ENCODE data around the gene HUS1B.
"Not testable (repeated sequence)": the region's sequence is repeated elsewhere in the genome, so short reads cannot be mapped to it uniquely, and the experiment has no call there.

The HUS1B gene

DNA sequence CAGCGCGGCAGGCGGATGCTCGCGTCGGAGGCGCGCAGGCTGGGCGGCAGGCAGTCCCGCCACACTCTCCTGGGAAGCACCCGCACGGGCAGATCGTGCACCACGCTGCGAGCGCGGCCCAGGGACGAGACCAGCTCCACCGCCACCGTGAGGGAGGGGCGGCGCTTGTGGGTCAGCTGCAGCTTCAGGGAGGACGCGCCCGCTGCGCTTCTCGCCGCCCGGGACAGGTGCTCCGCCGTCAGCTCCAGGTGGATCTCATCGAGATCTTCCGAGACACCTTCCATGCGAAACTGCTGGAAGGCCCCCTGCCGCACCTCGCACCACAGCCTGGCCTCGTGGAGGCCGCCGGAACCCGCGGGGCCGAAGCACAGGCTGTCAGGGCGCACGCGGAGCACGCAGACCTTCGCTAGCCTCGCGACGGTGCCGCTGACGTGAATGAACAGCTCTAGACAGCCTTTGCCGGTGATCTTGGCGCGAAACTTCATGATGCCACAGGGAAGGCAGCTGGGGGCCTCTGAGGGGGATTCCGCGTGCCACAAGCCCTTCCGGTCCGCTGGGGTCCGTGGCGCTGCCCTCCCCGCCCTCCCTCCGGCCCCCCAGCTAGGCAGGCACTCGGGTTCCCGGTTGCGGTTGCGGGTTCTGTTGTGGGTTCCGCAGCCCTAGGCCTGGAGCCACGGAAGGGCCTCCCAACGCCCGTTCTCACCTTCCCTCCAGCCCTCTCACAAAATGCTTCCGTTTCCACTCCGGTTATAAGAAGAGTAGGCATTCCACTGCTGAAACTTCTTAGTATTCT lies at the start of gene HUS1B:
TSS of gene HUS1B (minus strand) at position 641 of the 793 bp plus-strand sequence. CDS start at position 485, 156 bp downstream.
- DNase-seq: no peak

DNA sequence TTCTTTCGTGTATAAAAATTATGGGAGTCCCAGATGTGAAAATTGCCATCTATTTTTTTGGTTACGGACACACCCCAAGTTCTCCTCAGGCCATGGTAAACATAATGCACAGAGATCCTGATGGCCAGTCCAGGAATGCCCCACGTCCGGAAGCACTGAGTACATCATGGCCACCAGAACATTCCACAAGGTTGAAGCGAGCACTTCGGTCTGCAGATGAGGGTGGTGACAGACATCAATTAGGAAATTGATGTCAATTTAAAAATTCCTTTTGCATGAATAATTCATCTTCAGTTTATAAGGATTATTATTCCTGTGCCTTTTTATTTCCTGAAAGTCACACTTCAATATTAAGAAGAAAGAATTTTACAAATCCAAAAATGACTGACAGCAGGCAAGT lies 49.2 kb upstream of the HUS1B start:
- no peak for DNase-seq

DNA sequence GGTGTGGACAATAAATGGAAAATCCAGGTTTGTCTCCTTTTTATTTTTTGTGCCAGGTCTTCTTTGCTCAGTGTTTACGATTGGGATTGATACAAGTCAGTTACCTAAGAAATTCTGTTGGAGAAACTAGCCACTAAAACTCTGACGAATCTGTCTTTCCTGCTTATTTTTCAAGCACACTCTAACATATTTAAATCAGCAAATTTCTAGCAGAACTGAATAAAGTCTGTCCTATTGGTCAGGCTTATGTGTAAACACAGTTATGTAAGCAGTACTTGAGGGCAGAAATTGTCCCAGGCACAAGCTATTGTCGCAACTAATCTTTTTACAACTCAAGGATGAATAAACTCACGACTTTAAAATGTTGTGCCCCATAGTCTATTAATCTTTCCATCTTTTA lies 48.1 kb upstream of the HUS1B start:
- DNase-seq: peak in 1 of 2 experiments; percentile 25

DNA sequence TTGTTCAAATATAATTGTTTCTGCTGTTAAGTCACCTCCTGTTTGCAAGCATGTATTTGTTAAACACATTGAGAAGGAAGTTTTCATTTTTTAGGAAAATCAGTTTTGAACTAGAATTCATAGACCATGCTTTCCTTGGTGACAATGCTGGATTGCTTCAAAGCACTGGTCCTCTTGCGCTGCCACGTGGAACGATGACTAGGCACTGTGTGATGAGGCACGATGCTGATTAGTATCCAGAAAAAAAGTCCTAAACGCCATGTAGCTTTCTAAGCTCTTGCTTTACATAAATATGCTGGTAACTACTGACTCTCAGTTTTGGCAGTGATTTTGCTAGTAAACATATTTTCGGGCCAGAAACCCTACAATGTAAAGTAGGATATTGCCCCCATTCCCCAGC lies 47.1 kb upstream of the HUS1B start:
- peak in 1 of 2 experiments; percentile 11 for DNase-seq

GRCh38 chr6:703552-703951 lies 46.7 kb upstream of the HUS1B start:
- no peak for DNase-seq

DNA sequence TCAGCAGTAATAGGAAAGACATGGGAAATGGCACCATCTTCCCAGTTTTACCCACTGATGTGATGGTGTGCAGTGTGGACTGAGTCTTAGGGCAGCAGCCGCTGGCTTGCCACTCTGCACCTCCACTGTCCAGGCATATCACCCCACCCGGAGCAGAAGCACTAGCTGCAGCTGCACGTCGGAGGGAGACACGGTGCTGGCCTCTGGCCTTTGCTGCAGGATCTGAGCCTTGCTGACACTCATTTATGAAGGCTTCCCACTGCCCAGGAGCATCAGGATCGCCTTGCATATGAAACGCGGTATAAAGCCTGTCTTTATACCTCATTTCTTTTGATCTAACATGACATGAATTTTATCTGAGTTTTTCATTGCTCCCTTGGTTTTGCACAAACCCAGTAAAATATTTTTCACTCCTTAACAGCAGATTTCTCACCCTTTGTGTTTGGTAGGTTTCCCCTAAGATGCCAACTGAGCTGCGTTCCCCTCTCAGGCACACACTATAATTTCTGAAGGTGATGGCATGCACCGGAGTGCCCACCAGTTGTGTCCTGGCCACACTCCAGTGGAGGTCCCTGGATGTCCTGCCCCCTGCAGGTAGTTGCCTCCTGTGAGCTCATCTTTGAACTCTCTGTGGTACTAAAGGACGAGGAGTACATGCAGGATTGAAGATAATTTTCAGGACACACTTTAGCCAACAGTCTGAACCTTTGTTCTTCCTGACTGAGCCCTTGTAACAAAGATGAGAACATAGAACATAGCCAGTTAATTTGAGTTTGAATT lies 45.0 kb upstream of the HUS1B start:
- DNase-seq: no peak

GRCh38 chr6:701215-701614 lies 44.3 kb upstream of the HUS1B start:
- no peak for DNase-seq

DNA sequence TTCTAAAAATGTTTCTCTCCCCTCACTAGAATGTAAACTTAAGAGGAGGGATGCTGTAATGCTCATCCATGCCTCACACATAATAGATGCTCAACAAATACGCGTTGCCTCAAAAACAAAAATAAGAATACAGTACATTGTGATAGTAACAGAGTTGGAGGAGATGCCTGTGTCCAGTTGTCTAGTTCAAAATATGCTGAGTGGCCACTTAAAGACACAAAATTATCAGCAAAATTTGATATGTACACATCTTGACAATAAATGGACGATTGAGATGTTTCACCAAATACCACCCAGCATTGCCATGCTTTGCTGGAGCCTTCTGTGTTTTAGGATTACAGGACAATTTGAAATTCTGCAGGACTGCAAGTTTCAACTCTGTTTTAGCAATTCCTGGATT lies 43.6 kb upstream of the HUS1B start:
- no peak for DNase-seq

DNA sequence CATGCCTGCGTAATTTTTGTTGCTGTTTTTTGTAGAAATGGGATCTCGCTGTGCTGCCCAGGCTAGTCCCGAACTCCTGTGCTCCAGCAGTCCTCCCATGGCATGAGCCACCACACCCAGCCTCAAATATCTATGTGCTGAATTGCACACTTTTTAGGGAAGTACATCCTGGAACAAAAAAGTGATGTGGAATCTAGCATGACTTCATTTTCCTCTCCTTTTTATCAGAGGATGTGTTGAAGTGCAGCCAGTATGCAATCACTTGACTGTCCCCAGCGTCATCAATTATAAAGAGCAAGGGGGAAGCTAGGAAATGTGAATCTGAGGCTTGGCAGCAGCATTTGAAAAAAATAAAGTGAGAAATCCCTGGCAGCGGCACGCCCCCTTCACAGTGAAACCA lies 42.4 kb upstream of the HUS1B start:
- no peak for DNase-seq

DNA sequence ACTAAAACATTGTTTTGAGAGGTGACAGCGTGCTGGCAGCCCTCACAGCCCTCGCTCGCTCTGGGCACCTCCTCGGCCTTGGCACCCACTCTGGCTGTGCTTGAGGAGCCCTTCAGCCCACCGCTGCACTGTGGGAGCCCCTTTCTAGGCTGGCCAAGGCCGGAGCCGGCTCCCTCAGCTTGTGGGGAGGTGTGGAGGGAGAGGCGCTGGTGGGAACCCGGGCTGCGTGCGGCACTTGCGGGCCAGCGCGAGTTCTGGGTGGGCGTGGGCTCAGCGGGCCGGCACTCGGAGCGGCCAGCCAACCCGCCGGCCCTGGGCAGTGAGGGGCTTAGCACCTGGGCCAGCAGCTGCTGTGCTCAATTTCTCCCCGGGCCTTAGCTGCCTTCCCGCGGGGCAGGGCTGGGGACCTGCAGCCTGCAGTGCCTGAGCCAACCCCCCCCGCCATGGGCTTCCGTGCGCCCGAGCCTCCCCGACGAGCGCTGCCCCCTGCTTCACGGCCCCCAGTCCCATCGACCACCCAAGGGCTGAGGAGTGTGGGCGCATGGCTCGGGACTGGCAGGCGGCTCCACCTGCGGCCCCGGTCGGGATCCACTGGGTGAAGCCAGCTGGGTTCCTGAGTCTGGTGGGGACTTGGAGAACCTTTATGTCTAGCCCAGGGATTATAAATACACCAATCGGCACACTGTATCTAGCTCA lies 37.7 kb upstream of the HUS1B start:
- not testable (repeated sequence) for DNase-seq

GRCh38 chr6:693723-694009 lies 36.8 kb upstream of the HUS1B start:
- no peak for DNase-seq

GRCh38 chr6:692858-693722 lies 36.2 kb upstream of the HUS1B start, which contains the start of gene EXOC2:
TSS of gene EXOC2 (minus strand) at chr6:693139. CDS start at chr6:637818, 55,321 bp downstream.
- peak; percentile 63 to 74 for DNase-seq

GRCh38 chr6:692356-692851 lies 35.5 kb upstream of the HUS1B start:
- peak in 1 of 2 experiments; percentile 18 for DNase-seq

- no peak for DNase-seq
Measured at GRCh38 chr6:689223-689622, 32.3 kb upstream of the HUS1B start.

DNA sequence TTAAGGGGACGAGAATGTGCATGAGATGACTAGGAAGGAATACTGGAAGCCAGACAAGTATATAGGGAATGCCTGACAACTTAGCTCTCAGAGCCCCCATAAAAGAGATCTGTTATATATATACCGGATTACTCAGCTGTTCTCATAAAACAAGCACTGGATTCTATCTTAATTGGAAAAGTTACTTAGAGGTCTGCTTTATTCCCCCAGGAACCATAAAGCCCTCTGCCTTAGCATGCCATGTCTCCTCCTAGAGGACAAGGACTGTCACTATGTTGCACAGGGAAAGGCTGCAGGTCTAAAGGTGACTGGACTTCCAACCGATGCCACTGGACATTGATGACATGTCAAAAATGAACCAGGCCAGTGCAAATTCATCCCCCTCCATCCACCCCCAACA lies 29.6 kb upstream of the HUS1B start:
- no peak for DNase-seq

- DNase-seq: no peak
Measured at GRCh38 chr6:684831-685636, 28.1 kb upstream of the HUS1B start.

DNA sequence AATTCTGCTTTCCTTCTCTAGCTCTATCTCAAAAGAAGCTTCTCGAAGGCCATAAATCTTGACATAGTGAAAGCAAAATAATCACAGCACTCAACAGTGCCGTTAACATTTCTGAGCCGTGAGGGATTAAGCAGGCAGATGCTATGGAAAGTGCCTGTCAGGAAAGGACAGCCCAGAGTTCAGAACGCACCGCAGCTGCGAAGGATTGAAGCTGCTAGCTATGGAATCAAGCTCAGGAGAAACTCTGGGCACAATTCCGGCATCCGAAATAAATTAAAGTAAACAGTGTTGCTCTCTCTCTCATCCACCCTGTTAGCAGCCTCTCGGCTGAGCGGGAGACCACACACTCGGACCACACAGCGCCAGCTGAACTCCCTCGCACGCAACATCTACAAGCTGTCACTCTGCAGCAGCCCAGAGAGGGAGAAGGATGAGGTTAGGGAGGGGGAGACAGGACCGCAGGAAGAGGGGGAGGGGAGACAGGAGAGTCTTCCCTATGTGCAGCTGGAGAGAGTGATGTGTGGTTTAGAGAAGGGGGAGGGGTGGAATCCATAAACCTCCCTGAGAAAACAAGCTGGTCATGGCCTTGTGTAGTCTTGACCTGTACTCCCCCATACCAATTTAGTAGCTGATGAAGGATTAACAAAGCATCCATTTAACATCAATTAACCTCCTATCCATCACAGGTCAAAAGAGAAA lies 27.0 kb upstream of the HUS1B start:
- no peak for DNase-seq

DNA sequence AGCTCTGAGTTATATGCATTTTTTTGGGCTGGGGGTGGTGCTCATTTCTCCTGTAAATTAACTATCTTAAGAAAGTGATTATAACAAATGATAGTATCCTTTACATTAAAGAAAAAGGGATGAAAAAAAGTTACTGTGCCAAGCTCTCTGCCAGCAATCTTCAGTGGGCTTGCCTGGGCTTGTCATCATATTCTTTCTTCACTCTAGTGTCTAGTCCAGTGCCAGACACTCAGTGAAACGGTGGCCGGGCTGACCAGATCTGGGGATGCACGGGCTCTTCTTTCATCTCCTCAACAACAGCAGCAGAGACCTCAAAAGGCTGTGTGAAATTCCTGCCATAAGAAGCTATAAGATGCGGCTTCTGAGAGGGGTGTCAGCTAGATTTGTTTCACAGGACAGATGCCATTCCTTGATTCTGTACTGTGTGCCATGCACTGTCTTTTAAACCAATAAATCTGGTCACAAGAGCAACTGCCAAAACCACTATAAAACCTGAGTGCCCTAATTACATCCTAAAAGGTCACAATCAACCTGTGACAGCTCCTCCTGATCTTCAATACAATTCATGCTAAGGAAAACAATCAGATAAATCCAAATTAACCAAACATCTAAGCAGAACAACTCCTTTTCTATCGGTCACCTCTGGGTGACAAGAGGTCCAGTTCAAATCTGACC lies 23.9 kb upstream of the HUS1B start:
- DNase-seq: no peak

DNA sequence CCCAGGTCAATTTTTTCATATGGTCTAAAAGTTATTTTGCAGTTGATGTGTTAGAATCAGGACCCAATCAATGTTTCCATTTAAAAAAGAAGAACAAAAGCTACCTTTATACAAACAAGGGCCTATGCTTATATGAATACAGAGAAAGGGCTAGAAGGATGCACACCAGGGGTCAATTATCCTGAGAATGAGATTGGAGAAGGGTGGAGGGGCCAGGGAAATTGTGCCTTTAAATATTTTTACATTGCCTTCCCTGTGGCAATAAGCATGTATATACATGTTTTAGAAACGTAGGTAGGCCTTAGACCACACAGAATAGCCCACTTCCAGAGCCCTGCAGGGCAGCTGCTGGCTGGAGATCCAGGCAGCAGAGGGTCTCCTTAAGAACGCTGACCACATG lies 23.4 kb upstream of the HUS1B start:
- DNase-seq: no peak

DNA sequence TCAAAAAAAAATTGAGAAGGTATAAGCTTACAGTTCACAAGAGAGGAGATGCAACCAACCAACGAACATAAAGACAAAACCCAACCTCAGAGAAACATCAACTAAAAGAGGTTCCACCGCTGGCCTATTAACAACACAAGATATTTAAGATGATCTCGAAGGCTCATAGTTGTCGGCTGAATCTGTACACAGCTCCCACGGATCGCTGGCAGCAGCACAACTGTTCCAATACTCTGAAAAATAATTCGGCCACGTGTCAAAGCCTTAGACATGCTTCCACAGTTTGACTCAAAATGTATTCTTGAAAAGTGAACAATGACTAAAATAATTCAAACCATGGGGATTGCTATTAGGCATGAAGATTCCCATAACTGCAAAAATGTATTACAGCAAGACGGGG lies 22.4 kb upstream of the HUS1B start:
- no peak for DNase-seq

Data from NCI-H1930 (cell line).